Esophagus (tissue), 2 donors: ENCODE measurements around the gene CCR5. TPM values are rescaled to one million over a fixed set of nuclear protein-coding genes. Genes with fewer than 3 reads are reported as not detected.

ENCODE experiments used
- H3K27ac ChIP-seq, 2 donors: one replicate each; pipeline ENCODE4 v1.5.1; 2013; ENCODE audit warnings: low read depth in 2 of 2, mild to moderate bottlenecking in 2 of 2, inconsistent platforms in 1 of 2, low read length in 1 of 2, moderate library complexity in 1 of 2
- H3K27me3 ChIP-seq, 2 donors: one replicate each; pipeline ENCODE4 v1.6.1; 2013; ENCODE audit warnings: low read length in 2 of 2, control low read depth in 1 of 2, mild to moderate bottlenecking in 1 of 2; ENCODE audit not compliant: insufficient read depth in 2 of 2, control insufficient read depth in 1 of 2
- H3K36me3 ChIP-seq, 2 donors: one replicate each; pipeline ENCODE4 v1.6.1; 2013; ENCODE audit warnings: low read length in 1 of 2; ENCODE audit not compliant: control insufficient read depth in 2 of 2, insufficient read depth in 2 of 2
- H3K4me1 ChIP-seq, 2 donors: one replicate each; pipeline ENCODE4 v1.6.1; 2013; ENCODE audit warnings: low read length in 1 of 2; ENCODE audit not compliant: control insufficient read depth in 2 of 2, insufficient read depth in 2 of 2
- H3K4me3 ChIP-seq, 2 donors: one replicate each; pipeline ENCODE4 v1.5.1; 2013; ENCODE audit warnings: low read length in 2 of 2, mild to moderate bottlenecking in 2 of 2, low read depth in 1 of 2, moderate library complexity in 1 of 2
- H3K9me3 ChIP-seq, 2 donors: one replicate each; pipeline ENCODE4 v1.6.1; 2013; ENCODE audit warnings: mild to moderate bottlenecking in 2 of 2, low read depth in 1 of 2, low read length in 1 of 2, moderate library complexity in 1 of 2; ENCODE audit not compliant: control insufficient read depth in 2 of 2, insufficient read depth in 1 of 2
- WGBS, 2 donors: extraction: QIAGEN DNeasy Blood & Tissue Kit; methylation state at CpG; one replicate each; pipeline ENCODE4 v1.1.7; 2013; 5-methylcytosine and 5-hydroxymethylcytosine counted together
- polyA plus RNA-seq, 2 donors: library from polyadenylated mRNA; stranded (reverse); fragments of 200-250 nt; gene quantifications; one replicate each; pipeline ENCODE4 v1.2.3, GENCODE V29; 2013
- donor health status: healthy with polysubstance abuse.
- donor health status: Bipolar disorder and iron deficiency.

CCR5 gene
- polyA plus RNA-seq, 2 donors = 0.73 to 1.2 TPM

DNA sequence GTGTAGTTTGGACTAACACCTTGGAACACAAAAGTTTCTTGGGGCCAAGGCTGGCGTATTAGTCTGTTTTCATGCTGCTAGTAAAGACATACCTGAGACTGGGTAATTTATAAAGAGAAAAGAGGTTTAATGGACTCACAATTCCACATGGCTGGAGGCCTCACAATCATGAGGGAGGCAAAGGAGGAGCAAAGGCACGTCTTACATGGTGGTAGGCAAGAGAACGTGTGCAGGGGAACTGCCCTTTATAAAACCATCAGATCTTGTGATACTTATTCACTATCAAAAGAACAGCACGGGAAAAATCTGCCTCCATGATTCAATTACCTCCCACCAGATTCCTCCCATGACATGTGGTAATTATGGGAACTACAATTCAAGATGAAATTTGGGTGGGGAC lies 26.3 kb upstream of the CCR5 start:
- Histone ChIP-seq H3K27ac (no peak overlapping the region), H3K27me3 (no peaks in the 10 kb centered on the region), H3K36me3 (no peaks in the 10 kb centered on the region), H3K9me3 (no peaks in the 10 kb centered on the region), H3K4me3 (no peak overlapping the region), H3K4me1 (no peaks in the 10 kb centered on the region)
- 79 to 83% methylated on average over 4 of the region's 4 CpGs for WGBS, 2 donors

DNA sequence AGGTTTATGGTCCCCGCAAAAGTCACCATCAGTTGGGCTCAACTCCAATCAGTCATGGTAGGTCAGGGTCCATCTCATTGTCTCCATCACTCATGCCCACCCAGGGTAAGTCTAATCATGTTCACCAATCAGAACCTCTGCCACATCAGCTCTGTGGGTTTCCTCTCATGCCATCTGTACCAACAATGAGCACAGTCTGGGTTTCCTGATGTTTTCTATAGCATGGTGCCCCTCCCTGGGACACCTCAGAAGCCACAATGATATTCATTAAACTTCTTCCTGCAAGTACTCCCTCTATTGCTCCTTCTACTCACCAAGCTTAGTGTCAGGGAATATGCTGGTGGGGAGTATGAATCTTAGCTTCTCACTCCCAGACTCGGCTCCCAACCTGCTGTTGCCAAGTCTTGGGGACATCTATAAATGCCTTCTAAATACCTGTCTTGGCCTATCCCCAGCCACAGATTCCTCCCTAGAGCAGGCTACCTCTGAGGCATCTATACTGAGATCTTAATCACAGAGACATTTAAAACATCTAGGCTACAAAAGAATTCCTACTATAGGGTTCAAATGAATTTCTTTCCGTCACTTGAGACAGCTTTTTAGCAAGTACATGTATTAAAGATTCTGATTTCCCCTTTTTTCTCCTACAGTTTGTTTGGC lies 21.8 kb upstream of the CCR5 start:
- no peaks in the 10 kb centered on the region for H3K36me3 ChIP-seq
- no peak overlapping the region for H3K27ac ChIP-seq
- H3K4me1 ChIP-seq = no peaks in the 10 kb centered on the region
- H3K4me3 ChIP-seq = no peak overlapping the region
- H3K27me3 ChIP-seq = peaks cover 0 to 2% of the 10 kb centered on the region in 2 donors
- 84 to 89% methylated on average over 3 of the region's 3 CpGs for WGBS, 2 donors
- no peaks in the 10 kb centered on the region for H3K9me3 ChIP-seq

- Histone ChIP-seq H3K4me3 (no peak overlapping the region), H3K27ac (no peak overlapping the region)
- WGBS, 2 donors = 60 to 80% methylated on average over 2 of the region's 2 CpGs
Observed at GRCh38 chr3:46349484-46350261, 21.1 kb upstream of the CCR5 start.

DNA sequence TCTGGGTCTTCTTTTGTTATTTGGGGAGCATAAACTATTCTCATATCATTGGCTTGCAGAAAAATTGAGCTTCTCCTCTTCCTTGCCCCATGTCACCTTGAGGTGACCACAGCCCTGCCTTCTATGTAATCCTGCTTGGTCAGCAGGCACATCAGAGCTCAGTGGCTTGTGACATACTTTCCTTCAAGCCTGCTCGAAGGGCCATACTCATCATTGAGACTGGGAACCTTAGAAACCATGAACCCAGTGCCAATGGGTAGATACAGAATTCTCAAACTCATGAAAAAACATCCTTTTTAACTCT lies 20.5 kb upstream of the CCR5 start:
- Histone ChIP-seq H3K4me3 (no peak overlapping the region), H3K4me1 (no peaks in the 10 kb centered on the region), H3K9me3 (no peaks in the 10 kb centered on the region), H3K27me3 (peaks cover 0 to 2% of the 10 kb centered on the region in 2 donors), H3K27ac (peak overlapping the region in 1 of 2 donors; percentile 22), H3K36me3 (no peaks in the 10 kb centered on the region)
- WGBS, 2 donors = 61 to 64% methylated on average over 1 of the region's 1 CpG

More at GRCh38 chr3:46349484-46350261, 21.1 kb upstream of the CCR5 start:
- Histone ChIP-seq H3K27me3 (peaks cover 0 to 2% of the 10 kb centered on the region in 2 donors), H3K4me1 (no peaks in the 10 kb centered on the region), H3K36me3 (no peaks in the 10 kb centered on the region), H3K9me3 (no peaks in the 10 kb centered on the region)

GRCh38 chr3:46351646-46352045 lies 19.1 kb upstream of the CCR5 start:
- H3K27ac ChIP-seq = no peak overlapping the region
- H3K36me3 ChIP-seq = no peaks in the 10 kb centered on the region
- H3K27me3 ChIP-seq = peaks cover 0 to 2% of the 10 kb centered on the region in 2 donors
- no peaks in the 10 kb centered on the region for H3K4me1 ChIP-seq
- 89 to 91% methylated on average over 3 of the region's 3 CpGs for WGBS, 2 donors
- no peak overlapping the region for H3K4me3 ChIP-seq
- no peaks in the 10 kb centered on the region for H3K9me3 ChIP-seq

- no peak overlapping the region for H3K27ac ChIP-seq
- H3K27me3 ChIP-seq = peaks cover 0 to 2% of the 10 kb centered on the region in 2 donors
- no peaks in the 10 kb centered on the region for H3K9me3 ChIP-seq
- no peak overlapping the region for H3K4me3 ChIP-seq
- 77 to 82% methylated on average over 4 of the region's 4 CpGs for WGBS, 2 donors
- no peaks in the 10 kb centered on the region for H3K4me1 ChIP-seq
- no peaks in the 10 kb centered on the region for H3K36me3 ChIP-seq
Observed at GRCh38 chr3:46353090-46353489, 17.7 kb upstream of the CCR5 start.

- H3K4me3 ChIP-seq = no peak within 1 kb of the TSS
- H3K9me3 ChIP-seq = no peaks in the 10 kb centered on the region
- H3K36me3 ChIP-seq = no peaks in the 10 kb centered on the region
- WGBS, 2 donors = 69 to 81% methylated on average over 7 of the region's 7 CpGs
- peaks cover 0 to 2% of the 10 kb centered on the region in 2 donors for H3K27me3 ChIP-seq
- no peaks in the 10 kb centered on the region for H3K4me1 ChIP-seq
- H3K27ac ChIP-seq = no peak within 1 kb of the TSS
Observed at GRCh38 chr3:46353647-46354410, 16.9 kb upstream of the CCR5 start, which contains the start of gene CCR2. CCR2 (plus strand) TSS chr3:46354111; CDS start chr3:46357528, 3,417 bp downstream.

GRCh38 chr3:46354478-46354877 lies 16.3 kb upstream of the CCR5 start:
- no peaks in the 10 kb centered on the region for H3K4me1 ChIP-seq
- H3K27me3 ChIP-seq = peaks cover 0 to 2% of the 10 kb centered on the region in 2 donors
- 48 to 51% methylated on average over 1 of the region's 1 CpG for WGBS, 2 donors
- no peaks in the 10 kb centered on the region for H3K36me3 ChIP-seq
- no peak overlapping the region for H3K4me3 ChIP-seq
- H3K9me3 ChIP-seq = no peaks in the 10 kb centered on the region
- H3K27ac ChIP-seq = no peak overlapping the region

DNA sequence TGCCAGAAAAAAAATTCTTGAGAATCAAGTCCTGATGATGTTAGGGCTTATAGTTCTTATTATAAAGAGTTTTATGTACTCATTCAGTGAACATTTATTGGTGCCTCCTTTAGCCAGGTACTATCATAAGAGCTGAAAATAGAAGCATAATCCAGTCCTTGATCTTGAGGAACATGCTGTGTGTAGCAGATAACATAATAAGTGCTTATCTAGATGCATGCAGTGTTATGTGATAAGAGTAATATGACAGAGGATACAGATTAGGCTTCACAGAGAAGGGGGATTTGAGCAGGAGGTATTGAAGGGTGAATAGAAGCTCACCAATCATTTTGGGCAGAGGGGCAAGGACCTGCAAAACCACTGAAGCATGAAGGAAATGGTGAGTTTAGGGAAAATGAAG lies 15.8 kb upstream of the CCR5 start:
- no peaks in the 10 kb centered on the region for H3K4me1 ChIP-seq
- no peak overlapping the region for H3K27ac ChIP-seq
- no peak overlapping the region for H3K4me3 ChIP-seq
- H3K9me3 ChIP-seq = no peaks in the 10 kb centered on the region
- peaks cover 0 to 2% of the 10 kb centered on the region in 2 donors for H3K27me3 ChIP-seq
- H3K36me3 ChIP-seq = no peaks in the 10 kb centered on the region
